ENCODE measurements around the gene RSBN1L. TPM values are rescaled to one million over a fixed set of nuclear protein-coding genes. Genes with fewer than 3 reads are reported as not detected.

The RSBN1L gene
- total and polyA plus RNA-seq, 2 of the 8 experiments (the other 6 are each of a cell fraction or from before 2014, with no cell fraction given): 4.1 to 22.1 TPM

- Histone ChIP-seq H2AK5ac (ENCODE audit: low read depth, low read length) (no peak overlapping the region), H3K14ac (ENCODE audit: insufficient read length) (no peak overlapping the region), H3K4ac (replicated peaks; ENCODE audit: insufficient read length, low read depth, low read length) (no peak overlapping the region), H2BK5ac (ENCODE audit: low read depth, low read length) (no peak overlapping the region), H4K5ac (ENCODE audit: insufficient read length, low read depth, low read length) (no peak overlapping the region), H3K79me2 (ENCODE audit: control insufficient read depth in 1 of 2, insufficient read depth in 2 of 2, low read length in 2 of 2) (peaks cover 0 to 19% of the 10 kb centered on the region in 2 experiments; a peak in 2 of 4 replicates), H3K18ac (ENCODE audit: extremely low read depth, low read length) (no peak overlapping the region), H3K9ac (replicated peaks in 1 of 4; ENCODE audit: extremely low read depth in 1 of 4, low read depth in 3 of 4, low read length in 3 of 4) (no peak overlapping the region), H3K4me2 (ENCODE audit: insufficient read depth in 1 of 2, low read depth in 2 of 2, low read length in 2 of 2) (no peak overlapping the region), H4K91ac (replicated peaks; ENCODE audit: insufficient read length, low read length) (no peak overlapping the region), H2BK20ac (ENCODE audit: low read length) (no peak overlapping the region), H3K36me3 (ENCODE audit: control insufficient read depth in 2 of 4, insufficient read depth in 4 of 4, low read length in 3 of 4) (peaks cover 0 to 19% (median 9%) of the 10 kb centered on the region in 4 experiments; a peak in 2 of 8 replicates), H2BK15ac (ENCODE audit: low read length) (no peak overlapping the region), H3K23me2 (ENCODE audit: low read depth, low read length) (no peaks in the 10 kb centered on the region), H3K4me3 (ENCODE audit: extremely low read depth in 1 of 4, insufficient read depth in 2 of 4, low read depth in 3 of 4, low read length in 4 of 4) (no peak overlapping the region), H4K20me1 (replicated peaks in 1 of 2; ENCODE audit: control insufficient read depth in 1 of 2, insufficient read depth in 2 of 2, low read length in 2 of 2) (peaks cover 0 to 3% of the 10 kb centered on the region in 2 experiments), H3K4me1 (replicated peaks in 1 of 4; ENCODE audit: control insufficient read depth in 3 of 4, insufficient read depth in 4 of 4, low read length in 3 of 4) (peaks cover 0 to 7% (median 5%) of the 10 kb centered on the region in 4 experiments; a peak in 4 of 7 replicates), H3K79me1 (ENCODE audit: low read depth, low read length) (no peaks in the 10 kb centered on the region), H2BK120ac (replicated peaks; ENCODE audit: low read depth, low read length) (no peak overlapping the region), H2AFZ (ENCODE audit: low read length) (no peak overlapping the region), H3K27me3 (replicated peaks in 1 of 4; ENCODE audit: control insufficient read depth in 3 of 4, extremely low read depth in 1 of 4, insufficient read depth in 3 of 4, low read length in 3 of 4) (no peaks in the 10 kb centered on the region), H3K9me3 (ENCODE audit: insufficient read depth in 2 of 2, low read depth in 1 of 2, low read length in 1 of 2) (no peaks in the 10 kb centered on the region), H3K56ac (replicated peaks; ENCODE audit: insufficient read length, low read depth, low read length) (no peak overlapping the region), H3K27ac (ENCODE audit: low read depth, low read length) (no peak overlapping the region), H3K23ac (ENCODE audit: insufficient read length) (no peak overlapping the region), H4K8ac (ENCODE audit: extremely low read depth, insufficient read depth, low read length) (no peak overlapping the region), H2BK12ac (ENCODE audit: low read depth, low read length) (no peak overlapping the region)
- 51% methylated on average over 9 of the region's 9 CpGs; no CpG with 5 or more reads in 1 of the 2 experiments for WGBS, 2 experiments (ENCODE audit: extremely low coverage in 1 of 2, insufficient coverage in 1 of 2, insufficient read length in 1 of 2, insufficient replicate concordance in 2 of 2, low coverage in 1 of 2, low lambda C conversion rate in 2 of 2, missing lambda C conversion rate in 1 of 2)
- POLR2A ChIA-PET (ENCODE audit: partially characterized antibody): no interaction called here
- peak in 1 of 2 experiments; percentile 35 for DNase-seq (ENCODE audit: low read depth in 1 of 2, low spot score in 2 of 2)
- peak; percentile 70 for FAIRE-seq
- CTCF ChIA-PET (ENCODE audit: partially characterized antibody): interaction anchor here (0.8 to 1.3 kb wide), 5 partner anchors 10 to 38 kb away, joined by 3 read pairs; no protein-coding TSS in a partner anchor
- TF ChIP-seq PHF8 (conservative IDR thresholded peaks at IDR 0.05; ENCODE audit: low read depth, low read length) (no peak), POU5F1 (IDR thresholded peaks at IDR 0.05; ENCODE audit: low read depth, low read length) (no peak), CREB1 (IDR thresholded peaks at IDR 0.05) (0 out of 2 replicates have a peak, but pooled peaks have one; percentile 34), SP4 (IDR thresholded peaks at IDR 0.05; ENCODE audit: low read length) (no peak), SAP30 (IDR thresholded peaks at IDR 0.05; ENCODE audit: insufficient read depth, insufficient replicate concordance, low read length) (peak; percentile 69), CEBPB (IDR thresholded peaks at IDR 0.05; ENCODE audit: low read depth, low read length) (0 out of 2 replicates have a peak, but pooled peaks have one; percentile 11), TEAD4 (IDR thresholded peaks at IDR 0.05; ENCODE audit: low read depth, low read length) (peak; percentile 96), SIN3A (conservative IDR thresholded peaks at IDR 0.05 in 1 of 2, IDR thresholded peaks at IDR 0.05 in 1 of 2; ENCODE audit: low read depth in 1 of 2, low read length in 2 of 2) (peak; percentile 94 to 98; a peak in 3 of 4 replicates), HDAC6 (IDR thresholded peaks at IDR 0.05; ENCODE audit: low read depth, low read length) (no peak), TAF1 (IDR thresholded peaks at IDR 0.05; ENCODE audit: low read depth, low read length) (no peak), ATF2 (IDR thresholded peaks at IDR 0.05; ENCODE audit: low read length) (no peak), E2F6 (IDR thresholded peaks at IDR 0.05) (peak; percentile 60; the same call in 1 of the 2 replicates)
Measured at GRCh38 chr7:77684030-77684429, 12.2 kb upstream of the RSBN1L start.

Measured in H1 (cell line).